ENCODE measurements around the gene OR1F1.
"Not testable (repeated sequence)": the region's sequence is repeated elsewhere in the genome, so short reads cannot be mapped to it uniquely, and the experiment has no call there.

The OR1F1 gene

DNA sequence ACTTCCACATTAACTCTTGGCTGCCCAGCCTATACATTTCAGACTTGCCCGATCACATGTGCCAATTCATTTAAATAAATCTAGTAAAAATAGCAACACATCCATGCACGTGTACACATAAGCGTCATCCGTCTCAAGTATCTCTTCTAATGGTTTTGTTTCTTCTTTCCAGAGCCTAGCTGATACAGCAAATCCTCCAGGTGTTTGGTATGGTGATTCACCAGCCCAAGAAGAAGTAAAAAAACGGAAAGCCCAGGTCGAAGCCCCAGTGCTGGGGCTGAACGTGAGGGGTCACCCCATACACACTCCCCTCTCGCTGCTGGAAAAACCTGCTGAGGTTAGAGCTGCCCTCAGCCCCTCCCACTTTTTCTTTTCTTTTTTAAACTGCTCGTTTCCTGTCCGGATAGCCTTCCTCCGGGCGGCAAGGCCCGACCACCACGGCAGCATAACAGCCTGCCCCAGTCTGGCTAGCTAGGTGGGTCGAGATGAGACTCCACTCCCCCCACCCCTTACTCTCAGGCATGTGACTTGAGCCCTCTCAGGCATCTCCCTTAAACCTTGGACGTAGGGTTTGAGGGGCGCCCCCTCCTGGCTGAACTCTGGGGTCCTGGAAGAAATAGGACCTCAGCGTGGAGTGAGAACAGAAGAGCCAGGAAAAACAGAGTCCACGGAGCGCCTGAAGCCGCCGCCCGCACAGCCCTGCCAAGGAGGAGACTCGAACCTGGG is 13.9 kb upstream of the OR1F1 start:
- no peak for DNase-seq (ENCODE audit: low read depth)

- no peak for DNase-seq (ENCODE audit: low read depth)
Observed at GRCh38 chr16:3174618-3175148, 13.3 kb upstream of the OR1F1 start.

DNA sequence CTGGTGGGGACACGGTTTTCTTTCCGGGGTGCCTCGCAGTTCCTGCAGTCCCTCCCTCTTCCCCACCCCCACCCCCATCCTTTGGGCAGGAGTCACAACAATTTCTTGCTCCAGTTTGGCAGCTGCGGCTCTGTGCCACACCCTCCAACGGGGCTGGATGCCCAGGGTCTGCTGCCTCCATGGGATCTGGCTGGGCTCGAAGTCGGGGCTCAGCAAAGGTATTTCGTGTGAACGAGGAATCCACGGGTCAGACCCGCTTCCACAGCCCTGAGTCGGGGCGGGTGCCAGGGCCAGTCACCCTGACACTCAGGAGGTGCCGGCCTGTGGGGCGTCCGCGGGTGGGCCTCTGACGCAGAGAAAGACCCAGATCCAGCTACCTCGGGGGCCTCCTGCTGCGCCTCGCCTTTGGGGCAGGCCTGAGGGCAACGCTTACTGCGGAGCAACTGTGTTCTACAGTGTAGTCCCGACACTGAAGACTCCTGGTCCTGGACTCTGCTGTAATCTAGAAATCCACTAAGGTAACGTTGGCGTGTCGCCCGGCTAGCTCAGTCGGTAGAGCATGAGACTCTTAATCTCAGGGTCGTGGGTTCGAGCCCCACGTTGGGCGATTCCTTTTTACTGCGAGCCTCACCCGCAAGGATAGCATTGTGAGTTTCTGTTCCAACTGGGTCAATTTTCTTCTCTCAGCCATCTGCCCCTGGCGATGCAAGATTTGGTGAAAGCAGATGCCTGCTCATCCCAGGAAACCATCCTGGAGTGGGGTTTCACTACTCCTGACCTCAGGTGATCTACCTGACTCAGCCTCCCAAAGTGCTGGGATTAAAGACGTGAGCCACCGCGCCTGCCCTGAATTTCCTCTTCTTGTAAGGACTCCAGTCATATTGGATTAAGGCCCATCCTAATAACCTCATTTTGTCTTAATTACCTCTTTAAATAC is 12.6 kb upstream of the OR1F1 start:
- no peak for DNase-seq (ENCODE audit: low read depth)

DNA sequence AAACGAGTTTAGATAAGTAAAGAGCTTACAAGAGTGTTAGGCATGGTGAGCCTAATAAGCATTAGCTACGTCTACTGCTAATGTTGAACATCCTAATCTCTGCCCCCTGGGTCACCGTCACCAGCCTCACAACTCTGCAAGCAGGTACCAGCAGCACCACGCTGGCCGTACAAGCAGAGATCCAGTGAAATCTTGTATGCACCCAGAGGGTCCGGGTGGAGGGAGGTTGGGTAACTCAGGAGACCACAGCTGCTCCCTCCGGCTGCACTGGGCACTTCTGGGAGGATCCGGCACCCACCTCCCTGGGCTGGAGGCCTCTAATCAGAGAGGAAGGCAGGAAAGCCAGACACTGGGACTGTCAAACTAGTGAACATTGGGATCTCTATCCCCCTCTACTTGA is 8.4 kb upstream of the OR1F1 start:
- DNase-seq (ENCODE audit: low read depth), result no peak

DNA sequence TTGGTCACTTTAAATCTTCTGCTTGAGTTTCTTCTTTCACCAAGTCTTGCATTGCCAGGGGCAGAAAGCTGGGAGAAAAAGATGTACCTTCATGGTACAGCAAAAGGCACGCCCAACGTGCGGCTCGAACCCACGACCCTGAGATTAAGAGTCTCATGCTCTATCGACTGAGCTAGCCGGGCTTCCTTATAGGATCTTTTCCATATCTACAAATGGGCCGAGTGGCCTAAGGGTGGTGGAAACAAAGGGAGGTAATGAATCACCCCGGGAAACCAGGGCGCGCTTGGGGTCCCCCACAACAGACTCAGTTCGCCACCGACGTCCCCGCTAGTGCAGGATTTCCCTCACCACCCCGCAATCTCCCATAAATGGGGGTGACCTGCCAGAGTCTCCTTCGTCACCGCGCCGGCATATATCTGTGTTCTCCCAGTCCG is 7.5 kb upstream of the OR1F1 start:
- no peak for DNase-seq (ENCODE audit: low read depth)

DNA sequence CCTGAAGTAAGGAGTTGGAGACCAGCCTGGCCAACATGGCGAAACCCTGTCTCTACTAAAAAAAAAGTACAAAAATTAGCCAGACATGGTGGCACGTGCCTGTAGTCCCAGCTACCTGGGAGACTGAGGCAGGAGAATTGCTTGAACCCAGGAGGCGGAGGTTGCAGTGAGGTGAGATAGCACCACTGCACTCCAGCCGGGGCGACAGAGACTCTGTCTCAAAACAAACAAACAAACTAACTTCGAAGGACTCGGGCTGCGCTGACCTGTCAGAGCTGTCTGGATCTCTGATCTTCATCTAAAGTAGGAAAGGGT is 5.8 kb upstream of the OR1F1 start:
- DNase-seq (ENCODE audit: low read depth), result not testable (repeated sequence)

- DNase-seq (ENCODE audit: low read depth), result no peak
Observed at GRCh38 chr16:3182608-3183444, 5.2 kb upstream of the OR1F1 start.

DNA sequence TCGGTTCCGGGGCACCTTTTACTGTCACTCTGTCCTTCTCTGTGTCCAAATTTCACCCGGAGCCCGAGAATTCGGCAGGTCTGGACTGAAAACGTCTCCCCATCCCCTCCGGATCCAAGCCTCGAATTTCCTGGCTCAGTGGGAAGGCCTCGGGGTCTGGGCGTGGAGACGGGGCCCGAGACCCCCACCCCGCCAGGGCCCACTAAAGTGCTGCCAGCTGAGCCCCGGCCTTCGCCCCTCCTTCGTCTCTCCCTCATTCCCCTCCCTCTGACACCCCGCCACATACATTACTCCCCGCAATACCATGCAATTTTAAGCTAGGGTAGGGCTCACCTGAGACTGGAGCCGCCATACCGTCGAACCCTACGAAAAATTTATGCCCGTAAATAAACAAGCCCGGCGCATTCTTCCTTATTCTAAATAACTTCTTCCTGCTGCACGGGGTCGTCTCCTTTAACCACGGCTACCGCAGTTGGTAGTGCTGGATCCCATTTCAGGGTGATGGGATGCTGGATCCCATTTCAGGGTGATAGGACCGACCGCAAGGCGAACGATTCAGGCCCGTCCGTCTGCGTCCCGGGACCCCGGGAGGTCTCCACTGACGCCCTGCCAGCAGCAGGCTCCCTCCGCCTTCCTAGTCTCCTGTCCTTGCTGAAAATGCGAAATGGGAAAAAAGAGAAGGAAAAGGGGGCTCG is 4.4 kb upstream of the OR1F1 start:
- no peak for DNase-seq (ENCODE audit: low read depth)

DNA sequence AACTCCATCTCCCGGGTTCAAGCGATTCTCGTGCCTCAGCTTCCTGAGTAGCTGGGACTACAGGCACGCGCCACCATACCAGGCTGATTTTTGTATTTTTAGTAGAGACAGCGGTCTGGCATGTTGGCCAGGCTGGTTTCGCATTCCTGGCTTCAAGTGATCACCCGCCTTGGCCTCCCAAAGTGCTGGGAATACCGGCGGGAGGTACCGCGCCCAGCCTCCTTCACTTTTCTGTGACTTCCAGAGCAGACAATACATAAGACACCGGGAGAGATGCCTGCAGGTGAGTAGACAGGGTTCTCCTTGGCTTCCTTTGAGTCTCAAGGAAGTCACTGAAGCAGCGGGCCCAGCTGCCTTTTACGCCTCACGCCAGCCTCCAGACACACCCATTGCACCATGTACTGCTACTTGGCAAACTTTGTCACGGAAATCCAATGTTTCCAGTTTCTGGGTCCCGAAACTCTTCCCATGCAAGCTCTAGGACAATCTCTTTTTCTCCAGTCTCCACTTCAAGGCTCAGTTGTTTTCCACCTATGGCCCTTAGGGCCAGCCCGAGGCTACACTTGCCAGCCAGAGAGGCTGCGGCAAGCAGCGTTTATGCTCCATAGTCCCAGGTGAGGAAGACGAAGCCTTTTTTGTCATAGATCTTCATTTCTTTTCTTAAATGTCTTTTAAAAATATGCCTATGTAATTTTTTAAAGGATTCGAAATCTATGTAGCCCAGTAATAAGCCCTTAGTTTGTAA is 886 bp upstream of the OR1F1 start:
- no peak for DNase-seq (ENCODE audit: low read depth)

GRCh38 chr16:3188675-3188924 is 596 bp downstream of the OR1F1 start:
- no peak for DNase-seq (ENCODE audit: low read depth)

DNA sequence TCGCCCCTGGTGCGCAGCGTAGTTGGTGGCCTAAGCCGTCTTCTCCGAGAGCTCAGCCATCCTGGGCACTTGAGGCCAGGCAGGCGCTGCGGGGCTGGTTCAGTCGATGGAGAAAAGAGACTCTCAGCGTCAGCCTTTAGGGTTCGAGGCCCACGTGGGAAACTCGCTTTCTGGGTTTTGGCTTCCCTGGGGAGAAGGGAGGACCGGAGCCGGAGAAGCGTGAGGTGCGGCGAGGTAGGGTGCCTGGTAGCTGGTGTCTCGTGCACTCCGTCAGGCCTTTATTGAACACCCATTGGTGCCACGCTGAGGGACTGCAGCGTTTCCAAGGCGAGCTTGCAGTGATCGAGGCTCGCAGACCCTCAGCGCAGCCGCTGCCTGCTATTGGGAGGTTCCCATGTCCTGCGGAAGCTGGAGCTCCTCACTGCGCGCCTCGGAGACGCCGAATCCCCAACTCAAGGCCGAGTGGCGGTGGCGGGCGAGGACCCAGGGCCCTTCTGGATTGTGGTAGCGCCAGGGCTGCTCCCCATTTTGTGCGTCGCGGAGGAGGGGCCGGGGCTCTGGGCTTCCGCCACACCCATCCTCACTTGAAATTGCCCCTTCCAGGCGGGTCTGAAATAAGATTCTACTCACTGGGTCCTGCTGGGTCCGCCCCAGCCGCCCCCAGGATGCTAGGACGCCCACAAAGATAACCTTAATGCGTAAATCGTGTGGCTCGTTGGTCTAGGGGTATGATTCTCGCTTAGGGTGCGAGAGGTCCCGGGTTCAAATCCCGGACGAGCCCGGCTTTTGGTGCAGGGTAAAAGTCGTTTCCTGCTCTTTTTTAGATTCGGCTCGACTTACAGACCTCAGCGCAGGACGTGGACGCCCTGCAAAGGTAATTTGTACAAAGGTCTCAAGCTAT is 1.2 kb downstream of the OR1F1 start:
- DNase-seq (ENCODE audit: low read depth), result no peak

- DNase-seq (ENCODE audit: low read depth), result no peak
Observed at GRCh38 chr16:3189869-3190268, 1.9 kb downstream of the OR1F1 start.

- DNase-seq (ENCODE audit: low read depth), result no peak
Observed at GRCh38 chr16:3190949-3191353, 2.9 kb downstream of the OR1F1 start.

GRCh38 chr16:3192476-3193019 is 4.5 kb downstream of the OR1F1 start:
- no peak for DNase-seq (ENCODE audit: low read depth)

DNA sequence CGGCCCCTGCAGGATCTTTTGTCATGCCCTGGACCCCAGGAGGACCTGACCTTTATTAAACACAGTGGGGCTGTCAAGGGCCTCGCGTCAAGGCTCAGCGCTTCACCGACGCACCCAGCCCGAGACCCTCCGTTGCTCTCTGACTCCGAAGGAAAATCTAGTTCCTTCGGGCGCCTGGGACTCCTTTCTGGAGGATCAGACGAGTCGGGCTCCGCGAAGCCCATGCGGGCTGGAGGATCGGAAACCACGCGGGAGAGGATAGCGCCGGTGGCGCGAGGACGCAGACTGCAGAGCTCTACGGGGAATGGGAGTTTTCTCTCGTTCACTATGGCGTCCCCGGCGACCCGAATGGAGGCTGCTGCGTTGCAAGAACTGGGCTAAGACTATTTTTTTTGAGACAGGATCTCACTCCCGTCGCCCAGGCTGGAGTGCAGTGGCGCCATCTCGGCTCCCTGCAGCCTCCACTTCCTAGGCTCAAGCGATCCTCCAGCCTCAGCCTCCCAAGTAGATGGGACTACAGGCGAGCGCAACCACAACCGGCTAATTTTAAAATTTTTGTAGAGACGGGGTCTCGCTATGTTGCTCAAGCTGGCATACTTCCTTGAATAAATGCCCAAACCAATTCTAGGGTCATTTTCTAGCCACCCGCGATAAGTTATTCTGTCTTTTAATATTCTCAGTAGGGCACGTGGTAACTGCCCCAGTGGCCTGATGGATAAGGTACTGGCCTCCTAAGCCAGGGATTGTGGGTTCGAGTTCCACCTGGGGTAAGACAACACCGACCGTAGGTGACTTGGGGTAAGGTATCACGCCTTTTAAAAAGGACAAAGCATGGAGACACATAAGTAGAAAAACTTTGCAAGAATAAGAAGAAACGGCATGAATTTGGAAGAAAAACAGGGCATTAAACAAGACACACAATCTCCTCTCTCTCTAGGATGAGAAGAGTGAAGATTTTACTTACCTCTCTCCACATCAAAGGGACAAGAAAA is 5.5 kb downstream of the OR1F1 start:
- DNase-seq (ENCODE audit: low read depth), result no peak

GRCh38 chr16:3194792-3195191 is 6.8 kb downstream of the OR1F1 start:
- DNase-seq (ENCODE audit: low read depth), result no peak

DNA sequence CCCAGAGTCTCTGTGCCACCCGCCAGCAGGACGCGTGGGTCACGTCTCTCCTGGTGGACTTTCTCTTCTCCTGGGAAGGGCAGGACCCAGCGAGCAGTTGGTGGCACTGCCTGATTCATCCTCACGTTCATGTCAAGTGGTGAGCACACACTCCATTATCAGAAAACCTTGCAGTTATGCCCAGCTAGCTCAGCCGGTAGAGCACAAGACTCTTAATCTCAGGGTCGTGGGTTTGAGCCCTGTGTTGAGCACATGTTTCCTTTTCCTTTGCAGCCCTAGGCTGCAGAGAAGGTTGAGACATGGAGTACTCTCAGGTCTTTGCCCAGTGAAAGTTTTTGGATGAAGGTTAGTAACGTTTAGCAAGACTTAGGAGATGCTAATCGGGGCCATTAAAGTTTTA is 8.0 kb downstream of the OR1F1 start:
- DNase-seq (ENCODE audit: low read depth), result no peak

DNA sequence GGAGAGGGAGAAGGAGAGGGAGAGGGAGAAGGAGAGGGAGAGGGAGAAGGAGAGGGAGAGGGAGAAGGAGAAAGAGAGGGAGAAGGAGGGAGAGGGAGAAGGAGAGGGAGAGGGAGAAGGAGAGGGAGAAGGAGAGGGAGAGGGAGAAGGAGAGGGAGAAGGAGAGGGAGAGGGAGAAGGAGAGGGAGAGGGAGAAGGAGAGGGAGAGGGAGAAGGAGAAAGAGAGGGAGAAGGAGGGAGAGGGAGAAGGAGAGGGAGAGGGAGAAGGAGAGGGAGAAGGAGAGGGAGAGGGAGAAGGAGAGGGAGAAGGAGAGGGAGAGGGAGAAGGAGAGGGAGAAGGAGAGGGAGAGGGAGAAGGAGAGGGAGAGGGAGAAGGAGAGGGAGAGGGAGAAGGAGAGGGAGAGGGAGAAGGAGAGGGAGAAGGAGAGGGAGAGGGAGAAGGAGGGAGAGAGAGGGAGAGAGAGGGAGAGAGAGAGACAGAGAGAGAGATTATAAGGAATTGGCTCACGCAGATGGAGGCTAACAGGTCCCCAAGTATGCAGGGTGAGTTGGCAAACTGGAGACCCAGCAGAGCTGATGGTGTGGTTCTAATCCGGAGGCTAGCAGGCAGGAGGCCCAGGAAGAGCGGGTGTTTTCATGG is 9.8 kb downstream of the OR1F1 start:
- not testable (repeated sequence) for DNase-seq (ENCODE audit: low read depth)
